Small intestine (tissue), 7 donors: ENCODE measurements around the gene KIAA1328. TPM values are rescaled to one million over a fixed set of nuclear protein-coding genes. Genes with fewer than 3 reads are reported as not detected.

Experiments used
- DNase-seq, 2 donors: peaks; one replicate each; pipeline versions ENCODE4 v3.0.0 to v3.0.0-alpha.2; 2013
- FAIRE-seq: peaks from 2 replicates; lab custom pipeline; 2012; peaks lifted over from hg19 to GRCh38; lab: Jason Lieb, UNC
- H3K27ac ChIP-seq, 3 donors: one replicate each; pipeline ENCODE4 v1.5.1; 2013; ENCODE audit warnings: low read length in 2 of 3, mild to moderate bottlenecking in 2 of 3, control low read depth in 1 of 3, inconsistent platforms in 1 of 3, low read depth in 1 of 3, moderate library complexity in 1 of 3
- H3K27me3 ChIP-seq, 3 donors: one replicate each; pipeline ENCODE4 v1.6.1; 2013; ENCODE audit warnings: low read length in 3 of 3, inconsistent platforms in 1 of 3; ENCODE audit not compliant: control insufficient read depth in 3 of 3, insufficient read depth in 3 of 3
- H3K36me3 ChIP-seq, 3 donors: one replicate each; pipeline ENCODE4 v1.6.1; 2013; ENCODE audit warnings: low read length in 3 of 3, inconsistent platforms in 1 of 3, low read depth in 1 of 3, mild to moderate bottlenecking in 1 of 3, moderate library complexity in 1 of 3; ENCODE audit not compliant: control insufficient read depth in 3 of 3, insufficient read depth in 2 of 3
- H3K4me1 ChIP-seq, 3 donors: one replicate each; pipeline ENCODE4 v1.6.1; 2013; ENCODE audit warnings: low read length in 2 of 3, inconsistent platforms in 1 of 3, low read depth in 1 of 3, mild to moderate bottlenecking in 1 of 3, moderate library complexity in 1 of 3; ENCODE audit not compliant: control insufficient read depth in 3 of 3, insufficient read depth in 2 of 3
- H3K4me3 ChIP-seq, 3 donors: one replicate each; pipeline ENCODE4 v1.5.1; 2013; ENCODE audit warnings: low read length in 3 of 3, control low read depth in 1 of 3, inconsistent platforms in 1 of 3, low read depth in 1 of 3, mild to moderate bottlenecking in 1 of 3, moderate library complexity in 1 of 3
- H3K9me3 ChIP-seq, 2 donors: one replicate each; pipeline ENCODE4 v1.6.1; 2013; ENCODE audit warnings: low read depth in 1 of 2, low read length in 1 of 2; ENCODE audit not compliant: control insufficient read depth in 2 of 2, insufficient read depth in 1 of 2
- WGBS, 3 donors: extraction: QIAGEN DNeasy Blood & Tissue Kit; methylation state at CpG; one replicate each; pipeline ENCODE4 v1.1.7; 2013; 5-methylcytosine and 5-hydroxymethylcytosine counted together
- polyA plus RNA-seq, 4 donors: library from polyadenylated mRNA; stranded (reverse) in 3 of 4; unstranded in 1 of 4; fragments of 200-250 nt in 3 of 4; fragments of 120-200 nt in 1 of 4; gene quantifications; one replicate each; pipeline versions ENCODE4 v1.2.1 to v1.2.3, GENCODE V29; 2013
- donor health status: healthy with polysubstance abuse.
- donor health status: control.
- donor health status: control.
- donor health status: Bipolar disorder and iron deficiency.
- donor health status: healthy.

Gene KIAA1328
- polyA plus RNA-seq, 4 donors, result 1.8 to 6.8 (median 2.6) TPM

DNA sequence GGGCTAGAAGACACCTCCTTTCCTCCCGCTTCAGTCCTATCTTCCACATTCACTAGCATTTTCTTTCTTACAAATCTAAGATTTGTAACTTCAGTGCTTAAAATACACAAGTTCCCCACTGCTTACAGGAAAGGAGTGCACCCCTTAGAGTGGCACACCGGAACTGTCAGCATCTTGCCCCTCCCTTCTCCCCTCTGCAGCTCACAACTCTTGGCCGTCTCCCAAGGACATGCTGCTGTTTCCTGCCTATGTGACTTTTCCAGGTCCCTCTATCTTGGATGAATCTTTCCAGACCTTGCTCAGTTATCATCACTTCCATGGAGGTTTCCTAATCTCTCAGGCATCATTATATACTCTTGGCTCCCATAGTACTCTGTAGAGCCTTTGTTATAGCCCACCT lies 401.8 kb downstream of the KIAA1328 start:
- no peak for FAIRE-seq
- WGBS, 3 donors, result 56 to 73% (median 64%) methylated on average over 3 of the region's 3 CpGs

DNA sequence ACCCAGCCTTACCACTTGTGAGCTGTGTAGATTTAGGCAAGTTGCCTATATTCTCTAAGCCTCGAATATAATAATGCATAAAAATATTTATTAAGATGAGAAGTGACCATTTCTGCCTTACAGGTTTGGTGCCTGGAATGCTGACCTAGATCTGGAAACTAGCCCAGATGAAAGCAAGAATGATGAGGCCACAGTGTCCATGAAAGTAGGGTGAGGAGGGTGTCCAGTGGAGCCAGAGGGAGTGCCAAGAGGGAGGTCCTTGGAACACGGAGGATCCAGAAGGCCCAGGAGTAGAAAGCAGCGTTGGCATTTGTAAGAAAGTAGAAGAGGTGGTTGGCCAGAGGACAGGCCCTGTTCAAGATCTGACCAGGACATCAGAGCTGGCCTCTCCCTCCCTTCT lies 402.3 kb downstream of the KIAA1328 start:
- DNase-seq (no peak), FAIRE-seq (no peak)
- H3K27ac ChIP-seq, result no peak overlapping the region
- H3K4me3 ChIP-seq, result no peak overlapping the region
- 65 to 76% (median 72%) methylated on average over 3 of the region's 3 CpGs for WGBS, 3 donors
- no peaks in the 10 kb centered on the region for H3K9me3 ChIP-seq
- H3K27me3 ChIP-seq, result no peaks in the 10 kb centered on the region
- peaks cover 0 to 4% (median 0%) of the 10 kb centered on the region in 3 donors for H3K36me3 ChIP-seq
- no peaks in the 10 kb centered on the region for H3K4me1 ChIP-seq

More for the DNA sequence above, 401.8 kb downstream of the KIAA1328 start:
- Histone ChIP-seq H3K36me3 (peaks cover 0 to 2% (median 0%) of the 10 kb centered on the region in 3 donors), H3K9me3 (no peaks in the 10 kb centered on the region), H3K4me1 (no peaks in the 10 kb centered on the region), H3K4me3 (no peak overlapping the region), H3K27ac (no peak overlapping the region), H3K27me3 (no peaks in the 10 kb centered on the region)
- DNase-seq, result no peak

- no peaks in the 10 kb centered on the region for H3K27me3 ChIP-seq
Observed at GRCh38 chr18:37235583-37235982, 406.7 kb downstream of the KIAA1328 start.

DNA sequence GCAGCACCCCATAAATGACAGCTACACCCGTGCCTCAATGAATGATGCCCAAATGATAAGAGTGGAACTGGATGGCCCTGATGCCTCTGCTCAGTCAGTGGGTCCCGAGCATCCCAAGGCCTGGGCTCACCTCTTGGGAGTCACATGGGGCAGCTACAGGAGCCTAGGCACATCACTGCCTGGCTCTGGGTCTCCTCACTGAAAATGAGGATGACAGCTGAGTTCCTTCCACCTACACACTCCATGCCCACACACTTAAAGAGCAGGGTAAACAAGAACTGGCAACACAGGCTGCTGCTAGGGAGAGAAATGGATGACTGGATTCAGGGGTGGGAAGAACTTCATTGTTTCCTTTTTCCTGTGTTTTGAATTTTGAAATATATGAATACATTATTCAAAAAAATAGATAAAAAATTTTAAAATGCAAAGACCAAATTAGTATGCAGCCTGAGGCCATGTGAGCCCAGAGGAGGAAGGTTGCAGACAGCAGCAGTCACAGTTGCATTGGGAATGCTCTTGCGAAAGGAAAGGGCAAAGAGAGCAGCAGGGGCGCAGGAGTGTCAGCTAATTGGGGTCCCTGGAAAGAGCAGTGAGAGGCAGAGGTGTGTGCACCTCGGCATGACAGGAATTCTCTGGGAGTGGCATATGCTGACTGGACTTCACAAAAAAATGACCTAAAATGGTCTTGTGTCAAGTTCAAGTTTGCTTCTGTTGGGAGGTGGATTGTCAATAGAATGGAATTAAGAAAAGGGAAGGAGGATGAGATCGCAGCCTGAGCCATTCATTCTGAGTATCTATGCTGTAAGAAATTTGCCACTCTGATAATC lies 409.6 kb downstream of the KIAA1328 start:
- DNase-seq, result no peak
- Histone ChIP-seq H3K36me3 (peaks cover 0 to 10% (median 0%) of the 10 kb centered on the region in 3 donors), H3K4me1 (no peaks in the 10 kb centered on the region), H3K9me3 (no peaks in the 10 kb centered on the region), H3K27ac (no peak overlapping the region), H3K27me3 (no peaks in the 10 kb centered on the region), H3K4me3 (no peak overlapping the region)
- WGBS, 3 donors, result 82 to 84% (median 83%) methylated on average over 6 of the region's 6 CpGs
- no peak for FAIRE-seq

More at GRCh38 chr18:37235583-37235982, 406.7 kb downstream of the KIAA1328 start:
- 91 to 100% (median 93%) methylated on average over 2 of the region's 2 CpGs for WGBS, 3 donors
- Histone ChIP-seq H3K4me1 (no peaks in the 10 kb centered on the region), H3K4me3 (no peak overlapping the region), H3K9me3 (no peaks in the 10 kb centered on the region), H3K27ac (no peak overlapping the region), H3K36me3 (peaks cover 0 to 11% (median 0%) of the 10 kb centered on the region in 3 donors)
- DNase-seq (no peak), FAIRE-seq (no peak)

DNA sequence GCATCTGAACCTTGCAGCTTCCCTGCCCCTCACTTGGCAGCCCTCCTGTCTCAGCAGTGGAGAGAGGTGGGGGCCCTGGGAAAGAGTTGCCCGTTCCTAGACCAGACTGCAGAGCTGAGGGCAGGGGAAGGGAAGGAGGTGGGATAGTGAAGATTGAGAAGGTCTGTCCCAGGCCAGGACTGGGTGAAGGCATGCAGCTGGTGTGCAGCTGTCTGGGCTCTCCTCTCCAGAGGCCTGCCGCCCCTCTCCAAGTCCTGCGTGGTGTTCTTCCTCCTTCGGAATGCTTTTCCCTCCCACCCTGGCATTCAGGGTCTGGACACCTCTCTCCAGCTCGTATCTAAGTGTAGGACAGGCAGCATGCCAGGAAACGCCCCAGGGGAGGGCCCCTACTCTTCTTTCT lies 413.2 kb downstream of the KIAA1328 start:
- no peaks in the 10 kb centered on the region for H3K9me3 ChIP-seq
- peaks cover 0 to 2% (median 0%) of the 10 kb centered on the region in 3 donors for H3K27me3 ChIP-seq
- 48 to 72% (median 64%) methylated on average over 6 of the region's 6 CpGs for WGBS, 3 donors
- no peak overlapping the region for H3K27ac ChIP-seq
- no peak overlapping the region for H3K4me3 ChIP-seq
- FAIRE-seq, result no peak
- no peak for DNase-seq
- H3K4me1 ChIP-seq, result no peaks in the 10 kb centered on the region
- peaks cover 0 to 8% (median 0%) of the 10 kb centered on the region in 3 donors for H3K36me3 ChIP-seq

GRCh38 chr18:37242826-37243560 lies 414.1 kb downstream of the KIAA1328 start:
- Histone ChIP-seq H3K27ac (no peak overlapping the region), H3K4me3 (no peak overlapping the region), H3K36me3 (peaks cover 0 to 10% (median 0%) of the 10 kb centered on the region in 3 donors), H3K9me3 (no peaks in the 10 kb centered on the region), H3K4me1 (no peaks in the 10 kb centered on the region), H3K27me3 (peaks cover 0 to 2% (median 0%) of the 10 kb centered on the region in 3 donors)
- WGBS, 3 donors, result 72 to 84% (median 77%) methylated on average over 4 of the region's 4 CpGs
- DNase-seq, result no peak
- FAIRE-seq, result no peak

GRCh38 chr18:37243741-37244140 lies 414.8 kb downstream of the KIAA1328 start:
- 35 to 88% (median 57%) methylated on average over 33 to 36 of the region's 36 CpGs for WGBS, 3 donors
- Histone ChIP-seq H3K36me3 (peaks cover 0 to 13% (median 0%) of the 10 kb centered on the region in 3 donors), H3K4me1 (no peaks in the 10 kb centered on the region), H3K27ac (no peak overlapping the region), H3K27me3 (peaks cover 0 to 2% (median 0%) of the 10 kb centered on the region in 3 donors), H3K4me3 (no peak overlapping the region), H3K9me3 (no peaks in the 10 kb centered on the region)
- FAIRE-seq, result no peak
- DNase-seq, result no peak

DNA sequence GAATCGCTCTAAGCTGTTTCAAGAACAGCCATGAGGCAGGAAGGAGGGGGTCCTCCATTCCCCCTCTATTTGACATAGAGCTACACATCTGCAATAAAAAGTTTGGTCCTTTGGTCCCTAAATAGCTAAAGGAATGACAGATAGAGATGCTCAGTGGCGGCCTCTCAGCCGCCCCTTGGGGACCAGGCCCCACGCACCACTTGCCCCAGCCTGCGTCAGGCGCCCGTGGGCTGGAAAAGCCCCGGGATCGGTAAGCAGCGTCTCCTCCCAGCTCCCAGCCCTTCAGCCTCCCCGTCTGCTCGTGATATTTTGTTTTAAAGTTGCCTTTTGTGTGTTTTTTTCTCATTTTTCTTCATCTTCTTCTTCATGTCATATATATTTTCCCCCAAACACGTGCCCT lies 415.7 kb downstream of the KIAA1328 start:
- no peak overlapping the region for H3K27ac ChIP-seq
- no peak for DNase-seq
- no peak overlapping the region for H3K4me3 ChIP-seq
- no peaks in the 10 kb centered on the region for H3K9me3 ChIP-seq
- FAIRE-seq, result no peak
- peaks cover 0 to 22% (median 0%) of the 10 kb centered on the region in 3 donors for H3K36me3 ChIP-seq
- H3K27me3 ChIP-seq, result peaks cover 0 to 2% (median 0%) of the 10 kb centered on the region in 3 donors
- H3K4me1 ChIP-seq, result peaks cover 0 to 2% (median 0%) of the 10 kb centered on the region in 3 donors
- 92 to 94% (median 92%) methylated on average over 13 of the region's 13 CpGs for WGBS, 3 donors
